GM18873 (cell line): ENCODE results near the gene GLUL.
"Not testable (repeated sequence)": the region's sequence is repeated elsewhere in the genome, so short reads cannot be mapped to it uniquely, and the experiment has no call there.

ENCODE experiments used
- ATAC-seq: cut with Tn5 transposase; IDR thresholded peaks from one replicate; pipeline ENCODE4 v1.9.1; 2021; ENCODE audit warnings: mild to moderate bottlenecking, moderate library complexity, moderate number of reproducible peaks; ENCODE audit not compliant: unreplicated experiment, low FRiP score

Gene GLUL

DNA sequence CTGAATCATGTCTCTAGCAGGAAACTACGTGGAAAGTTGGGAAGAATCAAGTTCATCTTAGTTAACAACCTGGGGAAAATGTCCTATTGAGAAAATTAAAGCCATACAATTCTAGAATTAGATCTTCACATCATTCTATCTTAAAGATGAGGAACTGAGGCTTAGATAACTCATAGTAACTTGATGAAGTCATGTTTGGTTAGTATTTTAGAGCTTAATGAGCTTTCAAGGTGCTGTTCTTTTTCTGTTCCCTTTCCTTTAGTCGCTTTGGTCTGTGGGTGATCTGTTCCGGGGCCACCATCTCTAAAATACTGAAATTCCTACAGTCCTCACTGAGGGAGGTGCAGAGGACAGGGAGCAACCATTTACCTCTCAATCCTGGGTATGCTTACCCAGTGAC is 4.3 kb upstream of the GLUL start:
- no peak for ATAC-seq

GRCh38 chr1:182394055-182394775 is 2.6 kb upstream of the GLUL start:
- ATAC-seq = no peak

DNA sequence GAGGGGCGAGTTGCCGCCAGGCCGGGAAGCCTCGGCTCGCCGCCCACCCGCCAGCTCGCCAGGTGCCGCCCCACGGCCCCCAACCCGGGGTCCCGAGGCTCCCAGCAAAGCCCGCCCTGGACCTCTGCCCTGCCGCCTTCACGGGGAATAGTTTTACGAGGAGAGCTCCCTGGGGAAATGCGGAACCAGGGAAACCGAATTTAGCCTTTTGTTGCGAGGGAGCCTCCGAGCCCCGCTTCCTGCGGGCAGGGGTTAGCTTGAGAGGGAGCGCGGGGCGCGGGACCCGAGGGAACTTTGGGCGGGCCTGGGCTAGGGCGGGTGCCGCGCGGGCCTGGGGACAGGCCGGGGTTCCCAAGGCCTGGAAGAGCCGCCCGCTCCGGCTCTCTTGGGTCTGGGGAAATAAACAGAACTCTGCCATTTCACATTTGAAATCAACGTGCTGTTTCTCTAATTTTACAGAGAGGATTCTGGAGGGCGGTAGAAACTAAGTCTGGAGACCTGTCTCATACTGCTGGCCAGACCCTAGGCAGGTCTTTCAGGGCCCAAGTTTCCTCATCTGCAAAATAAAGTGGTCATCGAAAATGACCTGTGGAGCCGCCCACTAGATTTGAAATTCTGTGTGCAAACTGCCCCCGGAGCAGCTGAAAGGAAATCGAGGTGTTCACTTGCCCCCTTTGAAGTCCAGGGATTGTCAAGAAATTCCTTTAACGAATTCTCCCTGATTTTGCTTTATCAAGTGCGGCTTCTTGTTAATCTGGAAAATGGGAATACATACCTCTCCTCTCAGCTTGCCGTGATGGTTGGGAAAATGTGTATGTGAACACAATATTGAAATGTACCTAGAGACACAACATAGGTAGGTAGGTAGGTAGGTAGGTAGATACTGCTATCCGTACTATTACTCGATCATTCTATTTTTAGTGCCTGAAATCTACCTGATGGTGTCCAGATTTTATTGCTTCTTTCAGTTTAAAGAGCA is 749 bp upstream of the GLUL start:
- no peak for ATAC-seq

DNA sequence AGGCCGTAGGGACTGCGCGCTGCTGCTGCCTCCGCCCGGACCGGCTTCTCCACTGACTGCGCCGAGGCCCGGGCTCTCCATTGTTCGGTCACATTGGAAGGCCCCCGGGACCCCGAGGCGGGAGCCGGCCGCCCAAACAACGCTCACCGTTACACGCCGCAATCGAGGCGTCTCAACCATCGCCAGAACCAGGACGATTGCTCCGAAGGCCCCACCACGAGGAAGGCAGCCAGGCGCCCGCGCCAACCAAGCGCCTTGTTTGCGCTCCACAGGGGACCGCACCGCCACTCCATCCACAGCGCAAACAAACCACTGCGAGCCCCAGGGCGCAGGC is 595 bp downstream of the GLUL start:
- ATAC-seq = no peak

GRCh38 chr1:182389619-182390047 is 2.0 kb downstream of the GLUL start:
- ATAC-seq = no peak

DNA sequence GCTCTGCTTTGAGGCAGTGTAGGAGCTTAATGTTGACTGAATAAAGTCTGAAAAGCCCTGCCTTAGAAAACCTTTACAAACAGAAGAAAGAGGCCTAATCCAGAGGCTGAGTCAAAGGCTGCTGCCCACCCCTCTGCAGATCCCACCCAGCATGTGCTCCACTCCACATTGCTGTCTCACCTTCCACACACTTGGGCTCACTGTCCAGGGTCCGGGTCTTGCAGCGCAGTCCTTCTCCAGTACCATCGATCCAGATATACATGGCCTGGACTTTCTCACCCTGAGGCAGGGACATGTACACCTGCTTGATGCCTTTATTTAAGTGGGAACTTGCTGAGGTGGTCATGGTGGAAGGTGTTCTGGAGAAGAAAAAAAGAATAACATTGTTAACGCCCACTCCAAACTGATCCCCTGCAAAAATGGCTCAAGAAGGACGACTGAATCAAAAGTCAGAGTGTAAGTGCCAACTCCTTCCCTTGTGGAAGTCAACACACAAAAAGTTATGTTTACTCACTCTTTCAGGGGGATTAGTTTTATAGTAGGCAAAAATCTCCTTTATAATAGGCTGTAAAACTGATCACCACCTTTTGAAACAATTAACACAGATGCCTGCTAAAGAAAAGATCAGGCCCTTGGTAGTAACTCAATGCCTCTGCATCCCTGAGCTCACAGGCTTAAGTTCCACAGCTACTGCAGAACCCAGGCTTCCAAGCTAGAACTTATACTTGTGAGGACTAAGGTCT is 3.0 kb downstream of the GLUL start:
- no peak for ATAC-seq

DNA sequence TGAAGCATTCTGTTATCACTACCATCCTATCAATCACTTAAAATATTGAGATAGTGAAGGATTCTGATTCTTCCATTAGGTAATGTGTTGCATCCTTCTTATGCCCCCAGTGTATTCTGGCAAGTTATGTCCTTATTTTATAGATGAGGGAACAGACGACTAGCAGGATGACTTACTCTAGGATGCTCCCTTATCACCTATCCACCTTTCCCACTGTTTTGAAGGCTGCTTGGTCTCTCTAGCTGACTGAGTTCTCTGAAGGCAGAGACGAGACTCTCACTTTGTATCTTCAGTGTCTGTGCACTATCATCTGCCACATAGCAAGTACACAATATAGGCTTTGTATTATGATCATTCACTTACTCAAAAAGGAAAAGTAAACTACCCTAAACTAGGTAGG is 4.0 kb downstream of the GLUL start:
- ATAC-seq = no peak

DNA sequence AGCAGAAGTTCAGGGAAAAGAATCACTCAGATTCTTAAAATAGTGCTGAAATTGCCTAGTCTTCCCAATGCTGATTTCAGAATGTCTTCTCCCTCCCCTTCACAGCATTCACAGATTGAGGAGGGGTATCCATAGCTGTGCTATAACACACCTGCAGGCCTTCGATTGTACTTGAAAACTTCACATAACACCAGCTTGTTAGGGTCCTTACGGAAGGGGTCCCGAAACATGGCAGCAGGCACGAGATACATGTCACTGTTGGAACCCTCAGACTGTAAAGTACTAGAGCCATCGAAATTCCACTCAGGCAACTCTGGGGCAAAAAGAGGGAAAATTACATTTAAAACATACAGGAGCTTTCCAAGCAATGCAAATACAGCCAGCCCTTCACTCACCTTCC is 4.6 kb downstream of the GLUL start:
- no peak for ATAC-seq

DNA sequence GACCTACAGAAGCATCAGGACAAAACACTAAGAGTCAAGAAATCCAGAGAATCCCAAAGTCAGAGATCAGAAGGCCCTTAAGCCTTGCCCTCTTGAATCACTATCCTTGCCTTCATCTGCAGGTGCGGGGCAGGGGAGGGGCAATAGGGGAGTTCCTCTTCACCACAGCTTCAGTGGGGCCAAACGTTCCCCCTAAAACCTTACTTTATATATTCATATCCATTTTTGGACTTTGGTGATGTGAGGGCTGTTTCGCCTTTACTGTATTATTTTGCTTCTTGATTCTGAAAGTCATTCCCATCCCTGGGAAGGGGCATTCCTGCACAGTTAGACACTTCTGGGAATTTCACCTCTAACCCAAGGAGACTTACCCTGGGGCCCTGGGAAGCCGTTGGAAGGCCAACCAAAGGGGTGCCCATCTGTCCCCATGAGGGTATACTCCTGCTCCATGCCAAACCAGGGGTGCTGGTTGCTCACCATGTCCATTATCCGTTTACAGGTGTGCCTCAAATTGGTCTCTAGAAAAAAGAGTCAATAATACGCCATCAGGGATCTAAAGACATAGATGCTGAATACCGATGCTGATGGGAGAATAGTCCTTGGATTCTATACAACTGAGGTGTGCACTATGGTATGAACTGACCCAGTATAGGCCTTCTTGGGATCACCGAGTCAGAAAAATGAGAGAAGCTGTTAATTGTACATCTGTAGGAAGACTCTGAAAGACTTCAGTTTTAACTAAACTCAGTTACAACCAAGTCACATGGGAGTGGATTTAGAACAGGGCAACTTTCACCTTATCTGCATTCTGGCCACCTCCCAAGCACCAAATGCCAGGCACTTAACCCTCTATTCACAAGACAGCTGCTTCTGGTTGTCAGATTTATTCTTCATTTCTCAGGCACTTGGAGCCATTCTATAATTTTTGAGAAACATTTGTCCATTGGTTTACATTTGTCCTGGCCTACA is 5.4 kb downstream of the GLUL start:
- no peak for ATAC-seq

DNA sequence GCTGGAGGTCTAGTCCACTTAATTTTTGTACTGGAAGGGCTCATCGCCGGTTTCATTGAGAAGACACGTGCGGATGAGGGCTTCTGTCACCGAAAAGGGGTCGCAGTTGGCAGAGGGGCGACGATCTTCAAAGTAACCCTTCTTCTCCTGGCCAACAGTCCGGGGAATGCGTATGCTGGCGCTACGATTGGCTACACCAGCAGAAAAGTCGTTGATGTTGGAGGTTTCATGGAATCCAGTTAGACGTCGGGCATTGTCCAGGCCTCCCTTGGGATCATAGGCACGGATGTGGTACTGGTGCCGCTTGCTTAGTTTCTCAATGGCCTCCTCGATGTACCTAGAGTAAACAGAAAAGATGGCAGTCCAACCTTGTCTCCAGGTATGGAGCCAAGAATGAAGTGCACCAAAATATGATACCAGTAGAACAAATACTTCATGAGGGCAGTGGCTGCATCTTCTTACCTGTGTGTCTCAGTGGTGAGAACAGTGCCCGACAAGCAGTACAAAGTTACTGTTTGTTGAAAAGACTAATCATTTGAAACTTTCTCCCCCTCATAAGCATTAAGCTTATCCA is 7.1 kb downstream of the GLUL start:
- no peak for ATAC-seq

- ATAC-seq = no peak
These were observed 7.7 kb downstream of the GLUL start for GRCh38 chr1:182383934-182384333.

DNA sequence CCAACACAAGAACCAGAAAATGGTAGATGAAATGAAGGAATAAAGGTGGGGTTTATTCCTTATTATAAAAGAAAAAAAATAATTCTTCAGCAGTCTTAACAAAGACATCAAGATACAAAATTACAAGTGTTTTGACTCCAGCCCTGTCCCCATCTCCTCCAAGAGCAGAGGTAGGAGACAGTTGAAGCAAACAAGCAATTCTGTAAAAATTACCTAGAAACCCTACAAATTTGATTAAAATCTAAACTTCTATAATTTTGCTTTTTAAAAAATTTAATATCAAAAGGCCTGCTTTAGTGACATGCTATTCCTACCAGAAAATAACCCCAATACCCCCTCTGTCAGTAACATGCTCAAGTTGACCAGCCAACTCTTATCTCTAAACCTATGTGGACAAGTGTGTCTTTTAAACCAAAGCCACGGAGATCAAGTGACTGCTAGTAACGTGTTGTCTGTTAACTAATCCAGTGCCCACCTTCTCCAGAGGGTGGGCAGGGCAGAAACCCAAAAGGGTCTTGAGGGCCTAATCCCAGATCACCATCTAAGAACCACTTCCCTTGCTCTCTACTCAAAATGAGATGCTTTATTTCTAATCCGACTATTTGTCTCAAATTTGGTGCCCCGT is 8.4 kb downstream of the GLUL start:
- ATAC-seq = no peak

GRCh38 chr1:182381962-182382819 is 9.4 kb downstream of the GLUL start:
- ATAC-seq = no peak

DNA sequence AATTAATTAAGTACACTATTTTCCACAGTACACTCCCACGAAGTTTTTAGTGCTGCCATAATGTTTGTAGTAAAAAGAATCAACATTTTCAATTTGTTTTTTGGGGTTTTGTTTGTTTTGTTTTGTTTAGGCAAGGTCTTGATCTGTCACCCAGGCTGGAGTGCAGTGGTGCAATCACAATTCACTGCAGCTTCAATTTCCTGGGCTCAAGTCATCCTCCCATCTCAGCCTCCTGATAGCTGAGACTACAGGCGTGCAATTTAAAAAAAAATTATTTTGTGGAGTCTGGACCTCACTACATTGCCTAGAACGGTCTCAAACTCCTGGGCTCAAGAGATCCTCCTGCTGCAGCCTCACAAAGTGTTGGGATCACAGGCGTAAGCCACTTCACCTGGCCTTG is 11.4 kb downstream of the GLUL start:
- no peak for ATAC-seq

DNA sequence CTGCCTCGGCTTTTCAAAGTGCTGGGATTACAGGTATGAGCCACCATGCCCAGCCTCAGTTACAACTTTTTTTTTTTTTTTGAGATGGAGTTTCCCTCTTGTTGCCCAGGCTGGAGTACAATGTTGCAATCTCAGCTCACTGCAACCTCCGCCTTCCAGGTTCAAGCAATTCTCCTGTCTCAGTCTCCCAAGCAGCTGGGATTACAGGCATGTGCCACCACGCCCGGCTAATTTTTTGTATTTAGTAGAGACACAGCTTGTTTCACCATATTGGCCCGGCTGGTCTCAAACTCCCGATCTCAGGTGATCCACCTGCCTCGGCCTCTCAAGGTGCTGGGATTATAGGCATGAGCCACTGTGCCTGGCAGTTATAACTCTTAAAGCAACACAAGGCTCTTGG is 11.8 kb downstream of the GLUL start:
- ATAC-seq = not testable (repeated sequence)

- no peak for ATAC-seq
These were observed 14.5 kb downstream of the GLUL start for GRCh38 chr1:182376936-182377574.

GRCh38 chr1:182374101-182374834 is 17.3 kb downstream of the GLUL start:
- no peak for ATAC-seq
